Measurements from ENCODE around the gene NTM.

The NTM gene

DNA sequence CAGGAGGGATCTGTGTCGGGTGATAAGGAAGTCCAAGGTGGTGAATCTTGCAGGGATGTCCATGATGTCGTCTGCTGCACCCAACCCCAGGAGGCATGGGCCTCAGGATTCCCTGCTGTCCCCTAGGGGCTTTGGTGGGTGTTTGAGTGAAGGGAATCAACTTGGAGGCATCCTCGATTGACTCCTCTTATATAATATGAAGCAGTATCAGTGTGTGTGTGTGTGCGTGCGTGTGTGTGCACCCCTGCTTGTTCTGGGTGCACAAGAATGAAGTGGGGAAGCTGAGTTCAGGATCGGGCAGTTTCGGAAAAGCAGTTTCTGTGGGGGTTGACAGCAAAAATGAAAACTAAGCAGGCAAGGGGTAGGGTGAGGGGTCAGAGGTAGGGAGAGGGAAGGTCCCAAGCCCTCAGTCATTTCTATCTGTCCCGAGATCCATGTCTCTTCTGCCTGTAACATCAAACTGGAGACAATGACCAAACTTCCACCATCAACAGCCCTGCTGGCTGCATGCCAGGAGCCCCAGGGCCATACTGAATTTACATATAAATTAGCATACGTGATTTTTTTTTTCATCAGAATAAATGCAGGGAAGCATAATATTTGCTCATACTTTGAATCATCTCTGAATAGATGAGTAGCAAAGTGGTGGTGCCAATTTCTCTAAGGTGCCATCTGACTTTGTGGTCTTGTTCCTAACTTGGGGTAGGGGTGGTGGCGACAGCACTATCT, 2.0 kb downstream of the NTM start:
- Histone ChIP-seq H3K4me3 (ENCODE audit: low read depth, low read length) (peak overlapping the region; percentile 58), H3K9me3 (ENCODE audit: control insufficient read depth, low read length) (no peaks in the 10 kb centered on the region), H3K9ac (no peak overlapping the region), H2AFZ (no peak overlapping the region), H3K36me3 (ENCODE audit: control insufficient read depth, insufficient read depth, low read length) (no peaks in the 10 kb centered on the region), H3K27ac (no peak overlapping the region), H3K27me3 (ENCODE audit: control insufficient read depth, insufficient read depth, low read length) (no peaks in the 10 kb centered on the region), H3K4me2 (ENCODE audit: low read length) (peak overlapping the region; percentile 62), H3K4me1 (peaks cover 4% of the 10 kb centered on the region), H3K79me2 (no peaks in the 10 kb centered on the region)
- no peak for TF ChIP-seq CTCF (IDR thresholded peaks at IDR 0.05)

GRCh38 chr11:131373095-131373725, 2.8 kb downstream of the NTM start:
- Histone ChIP-seq H3K9ac (no peak overlapping the region), H2AFZ (no peak overlapping the region), H3K79me2 (no peaks in the 10 kb centered on the region), H3K36me3 (ENCODE audit: control insufficient read depth, insufficient read depth, low read length) (no peaks in the 10 kb centered on the region), H3K27ac (no peak overlapping the region), H3K4me2 (ENCODE audit: low read length) (no peak overlapping the region), H3K4me3 (ENCODE audit: low read depth, low read length) (no peak overlapping the region), H3K27me3 (ENCODE audit: control insufficient read depth, insufficient read depth, low read length) (no peaks in the 10 kb centered on the region), H3K4me1 (peaks cover 4% of the 10 kb centered on the region), H3K9me3 (ENCODE audit: control insufficient read depth, low read length) (no peaks in the 10 kb centered on the region)
- TF ChIP-seq CTCF (IDR thresholded peaks at IDR 0.05): no peak

DNA sequence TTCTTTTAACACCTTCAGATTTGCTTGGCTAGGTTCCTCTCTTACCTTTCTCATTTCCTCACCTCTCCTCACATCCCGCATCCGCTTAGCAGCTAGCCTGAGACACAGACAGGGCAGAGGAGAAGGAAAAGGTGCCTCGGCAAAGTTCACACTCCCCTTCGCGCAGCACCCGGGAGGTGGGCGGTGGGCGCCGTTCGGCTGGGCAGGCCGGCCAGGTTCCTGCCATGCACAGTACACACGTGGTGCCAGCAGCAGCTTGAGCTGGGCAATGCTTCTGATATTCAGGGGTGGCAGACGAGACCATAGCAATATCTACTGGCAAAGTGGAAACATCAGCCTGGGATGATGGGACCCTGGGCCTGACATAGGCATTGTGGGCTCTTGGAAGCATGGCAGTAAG, 3.3 kb downstream of the NTM start:
- peaks cover 4% of the 10 kb centered on the region for H3K4me1 ChIP-seq
- H3K4me3 ChIP-seq (ENCODE audit: low read depth, low read length): no peak overlapping the region
- H3K36me3 ChIP-seq (ENCODE audit: control insufficient read depth, insufficient read depth, low read length): no peaks in the 10 kb centered on the region

DNA sequence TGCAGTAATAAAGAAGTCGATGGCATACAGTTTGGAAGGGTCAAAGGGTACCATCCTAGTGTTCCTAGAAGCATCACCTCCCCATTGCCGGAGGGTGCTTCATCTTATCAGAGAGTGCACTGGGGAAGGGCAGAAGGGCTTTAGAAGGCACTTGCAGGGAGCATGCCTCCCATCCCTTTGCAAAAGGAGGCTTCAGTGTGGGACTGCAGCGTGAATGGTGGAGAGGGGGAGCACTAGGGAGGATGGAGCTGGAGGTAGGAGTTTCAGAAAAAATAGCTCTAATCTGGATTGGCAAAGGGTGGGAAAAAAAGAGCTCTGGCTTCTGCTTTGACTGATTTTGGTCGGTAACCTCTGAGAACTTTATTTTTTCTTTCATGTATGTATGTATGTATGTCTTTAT, 5.0 kb downstream of the NTM start:
- Histone ChIP-seq H3K36me3 (ENCODE audit: control insufficient read depth, insufficient read depth, low read length) (no peaks in the 10 kb centered on the region), H3K4me1 (peaks cover 4% of the 10 kb centered on the region), H3K4me3 (ENCODE audit: low read depth, low read length) (no peak overlapping the region), H3K9ac (no peak overlapping the region), H3K27me3 (ENCODE audit: control insufficient read depth, insufficient read depth, low read length) (no peaks in the 10 kb centered on the region), H2AFZ (no peak overlapping the region), H3K4me2 (ENCODE audit: low read length) (no peak overlapping the region), H3K27ac (no peak overlapping the region), H3K9me3 (ENCODE audit: control insufficient read depth, low read length) (no peaks in the 10 kb centered on the region), H3K79me2 (no peaks in the 10 kb centered on the region)
- no peak for TF ChIP-seq CTCF (IDR thresholded peaks at IDR 0.05)

More for the DNA sequence above, 3.3 kb downstream of the NTM start:
- Histone ChIP-seq H3K27ac (no peak overlapping the region), H2AFZ (no peak overlapping the region), H3K9me3 (ENCODE audit: control insufficient read depth, low read length) (no peaks in the 10 kb centered on the region), H3K9ac (no peak overlapping the region), H3K27me3 (ENCODE audit: control insufficient read depth, insufficient read depth, low read length) (no peaks in the 10 kb centered on the region), H3K79me2 (no peaks in the 10 kb centered on the region), H3K4me2 (ENCODE audit: low read length) (no peak overlapping the region)
- no peak for TF ChIP-seq CTCF (IDR thresholded peaks at IDR 0.05)

- no peak for TF ChIP-seq CTCF (IDR thresholded peaks at IDR 0.05)
- Histone ChIP-seq H3K4me3 (ENCODE audit: low read depth, low read length) (no peak overlapping the region), H3K4me1 (peaks cover 4% of the 10 kb centered on the region)
These were observed 5.5 kb downstream of the NTM start for GRCh38 chr11:131375915-131376314.

More at GRCh38 chr11:131375915-131376314, 5.5 kb downstream of the NTM start:
- H3K79me2 ChIP-seq: no peaks in the 10 kb centered on the region
- H3K27ac ChIP-seq: no peak overlapping the region
- H3K36me3 ChIP-seq (ENCODE audit: control insufficient read depth, insufficient read depth, low read length): no peaks in the 10 kb centered on the region
- no peak overlapping the region for H2AFZ ChIP-seq
- H3K4me2 ChIP-seq (ENCODE audit: low read length): no peak overlapping the region
- no peak overlapping the region for H3K9ac ChIP-seq
- no peaks in the 10 kb centered on the region for H3K9me3 ChIP-seq (ENCODE audit: control insufficient read depth, low read length)
- H3K27me3 ChIP-seq (ENCODE audit: control insufficient read depth, insufficient read depth, low read length): no peaks in the 10 kb centered on the region

All from parathyroid adenoma (tissue), 2 donors.